ENCODE results near the gene PHLPP2.

DNA sequence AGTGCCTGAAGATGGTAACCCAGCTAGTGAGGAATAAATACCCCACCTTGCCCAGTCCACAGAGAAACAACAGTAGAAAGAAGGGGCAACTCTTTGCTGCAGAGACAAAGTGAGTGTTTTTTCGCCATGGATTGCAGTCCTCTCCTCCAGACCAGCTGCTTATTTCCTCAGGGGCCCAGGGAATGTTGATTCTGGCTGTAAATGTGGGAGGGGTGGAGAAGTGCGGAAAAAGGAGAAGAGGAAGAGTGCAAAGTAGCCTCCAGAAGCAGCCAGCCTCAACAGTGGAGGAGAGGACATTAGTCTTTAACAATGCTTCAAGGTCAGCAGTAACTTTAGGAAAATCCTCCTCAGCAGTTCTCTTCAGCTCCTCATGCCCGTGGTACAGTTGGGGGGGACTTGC is 8.1 kb upstream of the PHLPP2 start:
- TF ChIP-seq EZH2 (IDR thresholded peaks at IDR 0.05; ENCODE audit: borderline replicate concordance, low read length): no peak
- TF ChIP-seq, protein P1, sequence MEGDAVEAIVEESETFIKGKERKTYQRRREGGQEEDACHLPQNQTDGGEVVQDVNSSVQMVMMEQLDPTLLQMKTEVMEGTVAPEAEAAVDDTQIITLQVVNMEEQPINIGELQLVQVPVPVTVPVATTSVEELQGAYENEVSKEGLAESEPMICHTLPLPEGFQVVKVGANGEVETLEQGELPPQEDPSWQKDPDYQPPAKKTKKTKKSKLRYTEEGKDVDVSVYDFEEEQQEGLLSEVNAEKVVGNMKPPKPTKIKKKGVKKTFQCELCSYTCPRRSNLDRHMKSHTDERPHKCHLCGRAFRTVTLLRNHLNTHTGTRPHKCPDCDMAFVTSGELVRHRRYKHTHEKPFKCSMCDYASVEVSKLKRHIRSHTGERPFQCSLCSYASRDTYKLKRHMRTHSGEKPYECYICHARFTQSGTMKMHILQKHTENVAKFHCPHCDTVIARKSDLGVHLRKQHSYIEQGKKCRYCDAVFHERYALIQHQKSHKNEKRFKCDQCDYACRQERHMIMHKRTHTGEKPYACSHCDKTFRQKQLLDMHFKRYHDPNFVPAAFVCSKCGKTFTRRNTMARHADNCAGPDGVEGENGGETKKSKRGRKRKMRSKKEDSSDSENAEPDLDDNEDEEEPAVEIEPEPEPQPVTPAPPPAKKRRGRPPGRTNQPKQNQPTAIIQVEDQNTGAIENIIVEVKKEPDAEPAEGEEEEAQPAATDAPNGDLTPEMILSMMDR (IDR thresholded peaks at IDR 0.05; ENCODE audit: low read length): no peak

Measured in OCI-LY1 (cell line).